ENCODE data around the gene TRIM38. TPM values are rescaled to one million over a fixed set of nuclear protein-coding genes. Genes with fewer than 3 reads are reported as not detected.

The TRIM38 gene
- total and polyA plus RNA-seq, 2 of the 13 experiments (the other 11 are each of a cell fraction or from before 2014, with no cell fraction given), result 2.5 to 3.1 TPM

GRCh38 chr6:25972128-25972527 lies 9.5 kb downstream of the TRIM38 start:
- no TSS peak for BruUV-seq (replicated peaks)
- intact Hi-C loops (cut with micrococcal nuclease; ENCODE audit: unreplicated experiment) (no loop called here), in situ Hi-C loops (cut with HindIII; ENCODE audit: extremely low pct_ligation_motif_present, low pct_unique_long_range_greater_than_20kb) (no loop called here)
- FAIRE-seq (no peak), DNase-seq (ENCODE audit: low spot score) (no peak), ATAC-seq (no peak)
- no peaks in the 10 kb centered on the region for H3K9me3 ChIP-seq (ENCODE audit: low read length)
- no peaks in the 10 kb centered on the region for H4K20me1 ChIP-seq (ENCODE audit: insufficient read depth, low read length)
- no peaks in the 10 kb centered on the region for H3K4me1 ChIP-seq (ENCODE audit: insufficient read depth, low read length)
- 92% methylated on average over 1 of the region's 1 CpG for WGBS (ENCODE audit: low lambda C conversion rate)
- H3K27ac ChIP-seq (ENCODE audit: extremely low read length, insufficient read depth, low read length), result no peak overlapping the region
- no peak overlapping the region for H3K9ac ChIP-seq (ENCODE audit: insufficient read depth, low read depth, low read length)
- CTCF ChIA-PET (ENCODE audit: low intra/inter-chr PET ratio, low total read pairs), result no interaction called here
- no peak overlapping the region for H3K4me2 ChIP-seq (ENCODE audit: low read depth, low read length)
- POLR2A ChIA-PET, result no interaction called here
- no peak overlapping the region for H3K4me3 ChIP-seq (replicated peaks in 1 of 3; ENCODE audit: insufficient read depth in 1 of 3, low read depth in 2 of 3, low read length in 3 of 3)
- H3K79me2 ChIP-seq (ENCODE audit: insufficient read depth, low read length), result no peaks in the 10 kb centered on the region
- peaks cover 8 to 55% of the 10 kb centered on the region in 2 experiments for H3K36me3 ChIP-seq (replicated peaks in 1 of 2; ENCODE audit: control insufficient read depth in 1 of 2, insufficient read depth in 2 of 2, low read length in 2 of 2)
- TF ChIP-seq ZNF235 (CRISPR knock-in tag; IDR thresholded peaks at IDR 0.05; ENCODE audit: borderline replicate concordance) (no peak), NFAT5 (CRISPR knock-in tag; IDR thresholded peaks at IDR 0.05) (no peak), ZNF761 (CRISPR knock-in tag; conservative IDR thresholded peaks at IDR 0.05) (no peak), ZNF275 (CRISPR knock-in tag; IDR thresholded peaks at IDR 0.05; ENCODE audit: borderline replicate concordance) (no peak), ZNF446 (CRISPR knock-in tag; IDR thresholded peaks at IDR 0.05) (no peak), ZBTB42 (CRISPR knock-in tag; IDR thresholded peaks at IDR 0.05) (no peak), SOX13 (IDR thresholded peaks at IDR 0.05) (no peak), SOX13 (CRISPR knock-in tag; conservative IDR thresholded peaks at IDR 0.05 in 1 of 2, IDR thresholded peaks at IDR 0.05 in 1 of 2) (no peak), KLF16 (CRISPR knock-in tag; IDR thresholded peaks at IDR 0.05) (no peak), ZNF598 (CRISPR knock-in tag; IDR thresholded peaks at IDR 0.05; ENCODE audit: borderline replicate concordance) (no peak), ADNP (CRISPR knock-in tag; IDR thresholded peaks at IDR 0.05) (no peak), ZNF850 (CRISPR knock-in tag; conservative IDR thresholded peaks at IDR 0.05) (no peak), ZBTB2 (CRISPR knock-in tag; IDR thresholded peaks at IDR 0.05; ENCODE audit: low read depth) (no peak), KDM6A (CRISPR knock-in tag; IDR thresholded peaks at IDR 0.05; ENCODE audit: low read depth) (no peak)
- TF ChIP-seq, protein P1, sequence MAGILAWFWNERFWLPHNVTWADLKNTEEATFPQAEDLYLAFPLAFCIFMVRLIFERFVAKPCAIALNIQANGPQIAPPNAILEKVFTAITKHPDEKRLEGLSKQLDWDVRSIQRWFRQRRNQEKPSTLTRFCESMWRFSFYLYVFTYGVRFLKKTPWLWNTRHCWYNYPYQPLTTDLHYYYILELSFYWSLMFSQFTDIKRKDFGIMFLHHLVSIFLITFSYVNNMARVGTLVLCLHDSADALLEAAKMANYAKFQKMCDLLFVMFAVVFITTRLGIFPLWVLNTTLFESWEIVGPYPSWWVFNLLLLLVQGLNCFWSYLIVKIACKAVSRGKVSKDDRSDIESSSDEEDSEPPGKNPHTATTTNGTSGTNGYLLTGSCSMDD (CRISPR knock-in tag; IDR thresholded peaks at IDR 0.05), result no peak
- H3K27me3 ChIP-seq (ENCODE audit: control insufficient read depth in 1 of 2, insufficient read depth in 2 of 2, low read length in 2 of 2), result no peaks in the 10 kb centered on the region
- H2AFZ ChIP-seq (ENCODE audit: low read length), result no peak overlapping the region
